NCI-H1436 (cell line): Measurements from ENCODE around the gene WDR5B.

Experiments used
- DNase-seq: peaks from one replicate; lab custom pipeline; 2025; lab: John Stamatoyannopoulos, UW

Gene WDR5B

DNA sequence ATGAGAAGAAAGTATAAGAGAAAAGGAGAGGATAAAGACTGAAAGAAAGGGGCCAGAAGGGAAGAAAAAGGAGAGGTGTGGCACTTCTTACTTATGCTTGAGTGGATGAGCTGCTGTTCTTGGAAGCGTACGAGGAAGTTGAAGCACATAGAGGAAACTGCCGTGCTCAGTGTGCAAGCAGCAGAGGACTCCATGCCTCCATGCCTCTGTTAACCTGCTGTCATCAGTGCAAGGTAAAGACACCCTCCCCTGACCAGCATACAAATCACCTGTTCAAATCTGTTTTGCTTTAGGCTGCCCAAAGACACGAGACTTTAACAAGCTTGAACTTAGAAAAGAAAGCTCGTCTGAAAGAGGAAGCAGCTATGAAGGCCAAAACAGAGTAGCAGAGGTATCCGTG is 6.4 kb downstream of the WDR5B start:
- DNase-seq, result no peak

DNA sequence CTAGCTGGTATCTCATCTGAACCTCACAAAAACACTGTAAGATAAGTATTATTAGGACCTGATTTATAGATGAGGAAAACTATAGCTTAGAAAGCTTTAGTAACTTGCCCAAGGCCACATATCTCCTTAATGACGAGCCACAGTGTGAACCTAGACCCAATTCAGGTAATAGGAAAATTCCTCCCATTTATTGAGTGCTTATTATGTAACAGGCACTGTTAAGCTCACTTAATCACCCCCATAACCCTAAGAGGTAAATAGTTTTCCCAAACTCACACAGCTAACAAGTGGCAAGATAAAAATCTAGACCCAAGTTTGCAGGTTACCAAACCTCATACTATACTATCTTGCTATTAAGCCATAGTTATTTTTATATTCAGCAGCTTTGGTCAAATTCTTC is 7.9 kb downstream of the WDR5B start:
- DNase-seq, result no peak

DNA sequence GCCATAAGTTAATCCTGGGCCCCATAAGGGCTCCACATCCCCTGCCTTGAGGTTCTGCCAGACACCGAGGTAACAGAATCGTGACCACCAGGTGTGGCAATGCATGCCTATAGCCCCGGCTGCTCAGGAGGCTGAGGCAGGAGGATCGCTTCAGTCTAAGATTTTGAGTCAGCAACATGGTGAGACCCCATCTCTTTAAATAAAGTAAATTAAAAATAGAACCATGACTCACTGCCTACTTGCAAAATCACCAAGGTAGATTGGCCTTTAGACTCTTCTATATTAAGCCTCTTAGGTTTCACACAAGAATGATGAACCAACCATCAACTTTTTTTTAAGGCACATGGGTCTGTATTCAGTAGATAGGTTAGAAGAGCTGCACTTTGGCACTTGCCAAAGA is 9.7 kb downstream of the WDR5B start:
- no peak for DNase-seq

DNA sequence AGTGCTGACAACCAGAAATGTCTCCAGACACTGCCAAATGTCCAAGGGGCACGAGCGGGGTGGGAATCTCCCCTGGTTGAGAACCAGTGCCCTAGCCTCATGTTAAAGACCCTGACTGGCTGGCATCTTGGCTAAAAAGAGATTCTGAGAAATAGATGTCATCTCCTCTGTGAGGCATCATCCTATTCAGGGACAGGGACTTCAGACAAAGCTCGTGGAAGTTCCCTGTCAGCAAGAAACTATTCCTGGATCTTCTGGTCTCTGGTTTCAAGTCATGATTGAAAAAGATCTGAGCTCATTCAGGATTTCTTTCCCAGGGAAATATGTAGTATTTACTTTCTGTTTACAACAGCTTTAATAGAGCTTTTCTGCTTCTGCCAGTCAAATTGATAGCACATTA is 10.8 kb downstream of the WDR5B start:
- DNase-seq, result no peak

DNA sequence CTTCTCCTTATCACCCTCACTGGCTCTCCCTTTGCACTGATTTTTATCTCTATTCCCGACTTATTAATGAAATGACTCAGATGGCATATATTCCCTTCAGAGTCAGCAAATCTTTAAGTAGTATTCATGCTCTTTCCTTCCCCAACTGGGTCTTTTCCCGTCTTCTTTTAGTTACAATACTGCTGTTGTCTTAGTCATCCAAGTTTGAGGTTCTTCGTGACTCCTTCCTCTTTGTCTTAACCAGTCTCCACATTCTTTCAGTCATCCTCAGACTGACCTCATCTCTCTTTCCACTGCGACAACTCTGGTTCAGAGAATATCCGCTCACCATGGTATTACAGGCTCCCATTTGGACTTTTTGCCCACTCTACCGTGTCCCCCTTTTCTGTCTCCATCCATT is 12.4 kb downstream of the WDR5B start:
- no peak for DNase-seq

DNA sequence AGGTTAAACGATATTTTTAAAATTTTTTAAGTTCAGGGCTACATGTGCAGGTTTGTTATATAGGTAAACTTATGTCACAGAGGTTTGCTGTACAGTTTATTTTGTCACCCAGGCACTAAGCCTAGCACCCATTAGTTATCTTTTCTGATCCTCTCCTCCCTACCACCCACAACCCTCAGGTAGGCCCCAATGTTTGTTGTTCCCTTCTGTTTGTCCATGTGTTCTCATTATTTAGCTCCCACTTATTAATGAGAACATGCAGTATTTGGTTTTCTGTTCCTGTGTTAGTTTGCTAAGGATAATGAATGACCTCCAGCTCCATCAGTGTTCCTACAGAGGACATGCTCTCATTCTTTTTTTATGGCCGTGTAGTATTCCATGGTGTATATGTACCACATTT is 16.9 kb downstream of the WDR5B start:
- DNase-seq, result no peak

DNA sequence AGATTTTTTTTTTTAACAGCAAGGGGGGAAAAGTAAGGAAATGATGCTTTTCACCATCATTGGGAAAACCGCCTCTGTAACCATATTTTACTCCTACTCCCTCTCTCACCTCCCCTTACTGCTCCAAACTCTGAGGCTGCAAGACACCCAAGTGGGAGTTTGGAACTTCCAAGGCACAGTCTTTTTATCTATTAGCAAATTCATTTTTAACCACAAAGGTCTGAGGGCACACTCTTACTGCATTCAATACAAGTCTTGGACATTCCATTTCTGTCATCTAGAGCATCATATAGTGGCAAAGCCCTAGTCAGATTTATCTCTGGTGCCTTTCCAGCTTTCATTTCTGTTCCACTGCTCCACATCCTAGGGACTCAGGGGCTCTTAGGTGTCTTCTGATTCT is 18.7 kb downstream of the WDR5B start:
- DNase-seq, result no peak

DNA sequence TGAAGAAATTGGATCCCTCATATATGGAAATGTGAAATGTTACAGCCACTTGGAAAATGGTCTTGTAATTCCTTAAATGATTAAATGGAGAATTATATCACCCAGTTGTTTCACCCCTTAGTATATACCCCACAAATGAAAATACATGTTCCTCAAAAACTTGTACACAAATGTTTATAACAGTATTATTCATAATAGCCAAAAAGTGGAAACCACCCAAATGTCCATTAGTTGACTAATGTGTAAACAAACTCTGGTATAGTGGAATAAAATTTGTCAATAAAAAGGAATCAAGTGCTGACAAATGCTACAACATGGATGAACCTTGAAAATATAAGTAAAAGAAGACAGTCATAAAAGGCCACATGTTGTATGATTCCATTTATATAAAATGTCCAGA is 19.4 kb downstream of the WDR5B start:
- no peak for DNase-seq

DNA sequence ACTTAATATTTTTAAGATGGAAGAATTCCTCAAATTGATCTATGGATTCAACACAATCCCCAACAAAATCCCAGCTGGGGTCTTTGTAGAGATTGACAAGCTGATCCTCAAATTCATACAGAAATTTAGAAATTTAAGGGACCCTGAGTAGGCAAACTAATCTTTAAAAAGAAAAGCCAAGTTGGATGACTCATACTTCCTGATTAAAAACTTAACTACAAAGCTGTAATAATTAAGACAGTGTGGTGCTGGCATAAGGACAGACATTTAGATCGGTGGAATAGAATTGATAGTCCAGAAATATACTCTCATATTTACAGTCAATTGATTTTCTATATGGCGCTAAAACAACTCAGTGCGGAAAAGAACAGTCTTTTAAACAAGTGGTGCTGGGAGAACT is 20.3 kb downstream of the WDR5B start:
- DNase-seq, result no peak

DNA sequence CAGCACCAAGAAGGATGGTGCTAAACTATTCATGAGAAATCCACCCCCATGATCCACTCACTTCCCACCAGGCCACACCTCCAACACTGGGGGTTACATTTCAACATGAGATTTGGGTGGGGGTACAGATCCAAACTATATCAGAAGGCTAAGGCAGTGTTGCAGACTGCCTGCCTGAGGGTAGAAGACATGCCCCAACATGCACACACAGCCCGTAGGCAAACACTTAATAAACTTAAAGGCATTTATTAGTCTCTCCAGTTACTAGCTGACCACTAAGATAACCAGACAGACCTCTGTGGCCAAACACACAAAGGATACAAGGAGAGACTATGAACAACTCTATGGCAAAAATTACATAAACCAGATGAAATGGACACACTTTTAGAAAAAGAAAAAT is 21.7 kb downstream of the WDR5B start:
- DNase-seq, result no peak

DNA sequence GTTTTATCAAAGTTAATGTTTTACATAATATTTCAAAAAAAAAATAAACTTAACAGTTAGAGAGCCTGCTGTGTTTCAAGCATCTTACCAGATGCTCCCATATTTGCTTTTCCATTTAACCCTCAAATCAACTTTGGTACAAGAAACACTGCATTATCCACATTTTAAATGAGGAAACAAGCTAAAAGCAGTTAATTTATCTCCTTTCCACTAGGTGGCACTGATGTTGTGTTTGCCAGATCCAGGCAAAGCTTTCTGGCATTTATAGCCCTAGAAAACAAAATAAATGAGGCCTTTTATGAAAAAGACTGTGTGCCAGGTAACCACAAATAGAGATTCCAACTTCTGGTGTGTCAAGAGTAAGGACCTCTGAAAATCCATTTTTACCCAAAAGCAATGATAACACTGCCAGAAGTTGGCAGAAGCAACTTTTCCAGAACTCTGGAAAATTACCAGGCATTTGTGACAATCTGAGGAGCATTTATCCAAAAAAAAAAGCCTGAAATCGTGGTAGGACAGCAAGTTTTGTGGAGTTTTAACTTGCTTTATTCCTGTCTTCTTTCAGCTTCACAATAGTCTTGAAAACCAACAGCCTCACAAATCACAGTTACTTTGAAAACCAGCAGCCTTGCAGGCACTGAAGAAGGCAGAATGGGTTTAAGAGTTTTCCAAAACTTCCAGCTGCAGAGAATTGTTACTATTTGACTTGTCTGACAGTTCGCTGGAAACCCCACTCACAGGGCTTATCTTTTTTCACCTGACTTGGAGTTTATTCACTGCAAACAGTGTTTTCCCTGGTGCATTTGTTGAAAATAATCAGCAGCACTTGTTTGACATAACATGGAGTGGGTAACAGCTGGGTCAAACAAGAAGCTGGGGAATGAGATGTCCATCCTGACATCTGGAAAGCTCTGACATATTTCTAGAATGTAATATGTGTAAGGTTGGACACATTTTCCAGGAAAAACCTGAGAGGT is 22.7 kb downstream of the WDR5B start:
- peak; percentile 31 for DNase-seq

DNA sequence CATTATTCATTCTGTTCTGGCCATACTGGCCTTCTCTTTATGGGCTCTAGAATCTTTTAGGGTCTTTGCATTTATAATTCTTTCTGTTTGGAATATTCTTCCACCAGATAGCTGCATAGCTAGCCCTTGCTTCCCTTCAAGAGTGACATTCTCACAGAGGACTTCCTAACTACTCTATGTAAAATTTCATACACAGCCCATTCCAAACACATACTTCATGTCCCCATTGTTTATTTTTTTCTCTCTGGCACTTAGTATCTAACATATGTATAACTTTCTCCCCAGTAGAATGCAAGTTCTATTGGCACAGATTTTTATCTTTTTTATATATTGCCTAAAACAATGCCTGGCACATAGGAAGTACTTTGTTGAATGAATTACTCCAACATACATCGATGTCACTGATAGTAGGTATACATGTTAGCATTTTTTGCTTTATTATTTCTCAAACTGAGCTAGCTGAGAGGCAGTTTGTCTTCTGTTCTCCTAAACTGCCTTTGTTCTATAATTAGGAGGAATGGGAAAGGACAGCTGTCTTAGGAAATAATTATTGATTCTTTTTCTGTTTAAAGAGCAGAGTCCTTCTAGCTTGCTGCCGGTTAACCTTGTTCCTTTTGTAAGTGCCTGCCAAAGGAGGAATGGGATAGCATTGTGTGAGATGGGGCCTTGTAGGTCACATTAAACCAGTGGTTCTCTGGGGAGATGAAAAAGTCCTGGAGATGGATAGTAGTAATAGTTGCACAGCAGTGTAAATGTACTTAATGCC is 24.0 kb downstream of the WDR5B start:
- DNase-seq, result no peak

DNA sequence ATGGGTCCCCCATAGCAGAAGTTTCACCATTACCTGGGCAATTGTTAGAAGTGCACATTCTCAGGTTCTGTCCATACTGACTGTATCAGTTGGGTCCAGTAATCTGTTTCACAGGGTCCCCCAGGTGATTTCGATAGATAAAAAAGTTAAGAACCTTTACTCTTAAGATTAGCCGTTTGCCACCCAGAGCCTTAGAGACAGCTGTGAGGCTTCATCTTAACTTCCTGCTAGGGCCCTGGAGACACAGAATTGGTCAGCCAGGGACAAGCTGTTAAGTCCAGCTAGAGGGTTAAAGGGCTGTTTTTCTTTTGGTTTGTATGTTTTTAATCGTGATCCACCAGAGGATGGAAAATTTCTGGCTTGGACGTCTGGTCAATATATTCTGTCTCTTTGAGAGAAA is 25.2 kb downstream of the WDR5B start:
- no peak for DNase-seq

DNA sequence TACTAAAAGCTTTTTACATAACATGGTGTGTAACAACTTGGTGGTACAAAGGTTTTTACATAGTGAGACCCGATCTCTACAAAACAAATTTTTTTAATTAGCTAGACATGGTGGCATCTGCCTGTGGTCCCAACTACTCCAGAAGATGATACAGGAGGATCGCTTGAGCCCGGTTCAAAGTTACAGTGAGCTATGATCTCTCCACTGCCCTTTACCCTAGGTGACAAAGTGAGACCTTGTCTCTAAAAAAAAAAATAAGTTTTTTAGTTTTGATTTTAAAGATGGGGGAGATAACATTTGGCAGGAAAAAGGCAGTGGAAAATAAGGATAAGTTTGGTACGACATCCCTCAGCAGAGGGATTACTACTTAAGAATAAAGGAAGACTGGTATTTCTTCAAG is 26.0 kb downstream of the WDR5B start:
- DNase-seq, result no peak

DNA sequence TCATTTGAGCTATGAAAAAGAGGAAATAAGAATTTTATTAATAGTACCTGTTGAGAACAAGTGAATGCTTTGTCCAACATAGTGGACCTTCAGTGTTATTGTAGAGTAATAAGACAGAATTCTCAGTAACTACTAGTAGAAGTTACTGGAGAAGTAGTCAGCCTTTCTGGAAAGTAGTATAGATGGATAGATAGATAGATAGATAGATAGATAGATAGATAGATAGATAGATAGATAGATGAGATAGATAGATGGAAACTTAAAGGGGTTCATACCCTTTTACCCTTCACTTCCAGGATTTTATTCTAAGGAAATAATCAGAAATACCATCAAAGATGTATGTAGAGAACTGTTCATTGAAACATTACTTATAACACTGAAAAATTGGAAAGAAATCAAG is 26.7 kb downstream of the WDR5B start:
- no peak for DNase-seq

DNA sequence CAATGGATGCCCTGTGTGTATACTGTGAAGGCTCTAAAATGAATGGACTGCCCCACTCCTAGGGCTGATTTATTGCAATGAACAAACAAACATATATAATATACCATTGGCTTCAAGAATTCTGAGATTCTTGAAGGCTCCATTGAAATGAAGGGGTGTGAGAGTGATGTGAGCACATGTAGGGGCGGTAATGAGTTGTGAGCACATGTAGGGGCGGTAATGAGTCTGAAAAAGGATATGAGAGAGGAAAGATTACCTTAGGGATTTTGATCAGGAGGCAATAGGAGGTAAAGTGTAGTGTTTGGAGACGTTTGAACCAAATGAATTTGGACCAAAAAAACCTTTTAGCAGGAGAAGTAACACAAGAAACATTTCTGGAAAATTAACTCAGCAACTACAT is 28.2 kb downstream of the WDR5B start:
- DNase-seq, result no peak

DNA sequence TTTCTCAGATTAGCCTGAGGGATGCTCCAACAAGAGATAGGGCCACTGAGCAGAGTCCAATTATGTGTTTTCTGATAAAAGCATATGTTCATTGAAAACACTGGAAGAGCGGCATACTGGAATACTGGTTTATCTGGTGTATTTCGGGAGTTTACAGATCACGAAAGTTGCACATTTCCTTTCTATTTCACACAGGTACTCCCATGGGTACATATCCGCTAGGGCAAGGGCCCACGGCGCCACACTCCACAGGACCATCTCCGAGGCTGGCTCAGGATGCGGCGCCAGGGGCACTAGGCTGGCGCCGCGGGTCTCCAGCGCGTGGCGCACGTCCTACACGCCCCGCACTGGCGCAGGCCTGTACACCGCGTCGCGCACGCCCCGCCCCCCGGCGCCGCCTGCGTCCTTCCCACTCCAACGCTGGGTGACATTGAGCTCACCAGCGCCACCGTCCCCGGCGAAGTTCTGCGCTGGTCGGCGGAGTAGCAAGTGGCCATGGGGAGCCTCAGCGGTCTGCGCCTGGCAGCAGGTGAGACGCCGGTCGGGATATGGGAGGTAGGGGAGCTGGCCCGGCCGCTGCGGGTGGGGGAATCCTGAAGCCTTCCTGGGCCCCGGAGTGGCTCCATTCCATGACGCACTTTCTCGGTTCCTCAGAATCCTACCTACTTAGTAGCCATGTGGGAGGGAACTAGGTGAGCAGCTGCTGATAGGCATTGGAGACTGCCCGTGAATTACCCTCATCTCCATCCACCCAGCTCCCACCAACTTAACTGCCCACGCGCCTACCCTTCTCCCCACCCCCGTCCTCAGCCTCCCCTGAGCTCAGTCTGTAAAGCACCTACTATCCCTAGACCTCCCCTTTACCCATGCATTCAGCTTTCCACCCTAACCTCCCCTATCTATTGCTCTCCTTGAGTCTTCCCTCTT is 31.8 kb downstream of the WDR5B start, which contains the start of gene FAM162A:
FAM162A (plus strand) TSS at position 412 of the 927 bp plus-strand sequence; CDS start at position 496, 84 bp downstream.
- DNase-seq, result peak; percentile 95

DNA sequence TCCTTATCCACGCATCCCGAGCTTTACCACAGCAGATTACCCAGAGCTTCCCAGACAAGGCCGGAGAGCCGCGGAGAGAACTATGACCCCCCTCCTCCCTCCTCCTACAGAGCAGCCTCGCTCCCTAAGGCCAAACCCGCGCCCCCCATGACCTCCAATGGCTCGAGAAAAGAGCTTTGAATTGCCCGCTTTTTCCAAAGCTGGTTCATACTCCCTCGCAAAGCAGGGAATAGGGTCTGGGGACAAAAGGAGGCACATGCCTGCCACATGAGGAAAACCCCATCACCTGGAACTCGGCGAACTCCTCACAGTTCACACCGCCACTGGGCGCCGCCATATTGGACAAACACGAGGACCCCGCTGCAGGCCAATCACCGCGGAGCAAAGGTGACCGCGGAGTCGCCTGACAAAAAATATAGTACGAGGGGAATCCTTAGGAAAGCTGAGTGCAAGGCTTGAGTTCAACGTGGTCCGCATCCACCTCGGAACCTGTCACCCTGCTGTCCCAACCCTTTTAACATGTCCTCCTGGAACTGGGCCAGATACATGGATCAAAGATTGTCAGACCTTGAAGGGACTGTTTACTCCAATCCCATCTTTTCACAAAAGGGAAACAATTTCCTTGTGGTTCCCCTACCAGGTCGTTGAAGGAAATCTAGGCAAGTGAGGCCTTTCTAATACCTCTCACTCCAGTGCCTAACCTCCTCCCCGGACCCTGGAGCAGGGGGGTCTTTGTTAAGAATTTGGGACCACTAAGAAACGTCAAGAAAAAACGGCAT is 32.8 kb downstream of the WDR5B start, which contains the start of gene MIX23:
MIX23 (minus strand) TSS at position 344 of the 779 bp plus-strand sequence; CDS start at position 337, 7 bp downstream.
- peak; percentile 89 for DNase-seq

DNA sequence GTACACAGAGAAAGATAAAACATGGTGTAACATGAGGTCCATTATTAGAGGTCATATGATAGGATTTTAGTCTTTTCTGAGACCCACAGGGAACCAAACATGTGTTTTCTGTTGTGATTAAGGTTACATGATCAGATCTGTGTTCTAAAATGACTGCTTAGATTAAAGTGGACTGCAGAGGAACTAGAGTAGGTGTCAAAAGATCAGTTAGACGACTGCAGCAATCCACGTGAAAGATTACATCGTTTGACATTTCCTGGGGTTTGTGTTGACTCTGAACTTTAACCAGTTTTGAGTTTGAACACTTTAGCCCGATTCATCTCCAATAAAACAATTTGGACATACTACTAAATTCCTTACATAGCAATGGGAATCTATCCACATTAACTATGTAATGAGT is 37.9 kb downstream of the WDR5B start:
- no peak for DNase-seq

DNA sequence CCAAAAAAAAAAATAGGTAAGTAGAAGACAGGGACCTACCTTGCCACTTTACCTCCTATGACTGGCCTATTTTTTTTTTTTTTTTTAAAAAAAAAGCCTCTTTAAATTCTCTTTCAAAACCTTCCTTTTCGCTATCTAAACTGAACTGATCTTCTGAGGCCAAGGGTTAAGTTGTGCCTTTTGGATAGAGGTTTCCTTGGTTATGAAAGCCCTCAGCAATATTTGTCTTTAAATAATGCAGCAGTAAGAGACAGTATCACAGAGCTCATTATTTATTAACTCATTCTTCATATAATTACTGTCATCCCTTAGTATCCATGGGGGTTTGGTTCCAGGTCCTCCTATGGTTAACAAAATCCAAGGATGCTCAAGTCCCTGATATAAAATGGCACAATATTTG is 41.8 kb downstream of the WDR5B start:
- no peak for DNase-seq

DNA sequence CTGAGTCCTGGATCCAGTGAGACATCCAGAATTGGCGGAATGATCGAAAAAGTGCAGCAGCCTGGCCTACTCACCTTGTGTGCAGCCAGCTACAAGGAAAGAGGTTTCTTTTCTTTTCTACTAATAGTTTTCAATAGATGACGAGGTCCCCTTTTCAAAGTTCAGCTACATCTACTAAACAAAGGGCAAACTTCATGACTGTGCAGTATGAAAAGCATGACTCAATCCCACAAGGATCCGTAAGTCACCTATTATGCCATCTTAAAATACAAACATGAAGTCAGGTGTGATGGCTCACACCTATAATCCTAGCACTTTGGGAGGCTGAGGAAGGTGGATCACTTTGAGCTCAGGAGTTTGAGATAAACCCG is 49.5 kb downstream of the WDR5B start:
- no peak for DNase-seq
